H1 (cell line): Measurements from ENCODE around the gene BTF3L4. TPM values are rescaled to one million over a fixed set of nuclear protein-coding genes. Genes with fewer than 3 reads are reported as not detected.

ENCODE experiments used
- CTCF ChIA-PET: fragments of 300-600 bp; sonication (Branson Sonifier 250); formaldehyde crosslinking; loops from one replicate; lab custom pipeline; 2021; ENCODE audit not compliant: partially characterized antibody; lab: Charles Lee
- POLR2A ChIA-PET: fragments of 300-600 bp; sonication (Branson Sonifier 250); formaldehyde crosslinking; loops from one replicate; lab custom pipeline; 2021; ENCODE audit warnings: inconsistent platforms; ENCODE audit not compliant: partially characterized antibody; lab: Charles Lee
- DNase-seq, 2 experiments: peaks; one replicate each; pipeline versions ENCODE4 v3.0.0 to v3.0.0-alpha.2; 2010 to 2022; ENCODE audit warnings: low spot score in 2 of 2, low read depth in 1 of 2, mixed read lengths in 1 of 2
- FAIRE-seq: peaks from 2 replicates; lab custom pipeline; 2011; peaks lifted over from hg19 to GRCh38; lab: Jason Lieb, UNC
- H2AFZ ChIP-seq: 2 replicates; pipeline ENCODE4 v1.8.1; 2012; ENCODE audit warnings: low read length, inconsistent platforms
- H2AK5ac ChIP-seq: 2 replicates; pipeline ENCODE4 v1.6.1; 2013; ENCODE audit warnings: low read depth, low read length
- H2BK120ac ChIP-seq: replicated peaks from 2 replicates; pipeline ENCODE3; 2013; ENCODE audit warnings: low read depth, low read length, inconsistent platforms
- H2BK12ac ChIP-seq: 2 replicates; pipeline ENCODE4 v1.6.1; 2013; ENCODE audit warnings: low read depth, low read length
- H2BK15ac ChIP-seq: 2 replicates; pipeline ENCODE4 v1.6.1; 2013; ENCODE audit warnings: low read length
- H2BK20ac ChIP-seq: 2 replicates; pipeline ENCODE4 v1.6.1; 2013; ENCODE audit warnings: low read length
- H2BK5ac ChIP-seq: 2 replicates; pipeline ENCODE4 v1.6.1; 2013; ENCODE audit warnings: low read depth, low read length
- H3K14ac ChIP-seq: 2 replicates; pipeline ENCODE4 v1.6.1; 2013; ENCODE audit warnings: inconsistent platforms; ENCODE audit not compliant: insufficient read length
- H3K18ac ChIP-seq: 2 replicates; pipeline ENCODE4 v1.6.1; 2013; ENCODE audit warnings: low read length; ENCODE audit errors: extremely low read depth
- H3K23ac ChIP-seq: 2 replicates; pipeline ENCODE4 v1.6.1; 2013; ENCODE audit warnings: inconsistent platforms; ENCODE audit not compliant: insufficient read length
- H3K23me2 ChIP-seq: 2 replicates; pipeline ENCODE4 v1.6.1; 2013; ENCODE audit warnings: low read depth, low read length
- H3K27ac ChIP-seq: 2 replicates; pipeline ENCODE4 v1.6.1; 2011; ENCODE audit warnings: low read depth, low read length, inconsistent platforms
- H3K27me3 ChIP-seq, 4 experiments: replicated peaks in 1 of 4; 1 replicate in 1 of 4; 2 replicates in 3 of 4; pipeline versions ENCODE4 v1.6.1 to v1.8.1; 2011 to 2013; ENCODE audit warnings: low read length in 3 of 4, mild to moderate bottlenecking in 3 of 4, inconsistent platforms in 2 of 4, mixed read lengths in 2 of 4, moderate library complexity in 1 of 4; ENCODE audit not compliant: control insufficient read depth in 3 of 4, insufficient read depth in 3 of 4; ENCODE audit errors: extremely low read depth in 1 of 4
- H3K36me3 ChIP-seq, 4 experiments: 2 replicates each; pipeline versions ENCODE4 v1.6.1 to v1.8.1; 2011 to 2013; ENCODE audit warnings: mild to moderate bottlenecking in 4 of 4, low read length in 3 of 4, moderate library complexity in 2 of 4, control low read depth in 1 of 4, inconsistent platforms in 1 of 4; ENCODE audit not compliant: insufficient read depth in 4 of 4, control insufficient read depth in 2 of 4
- H3K4ac ChIP-seq: replicated peaks from 2 replicates; pipeline ENCODE3; 2013; ENCODE audit warnings: low read length, low read depth, mixed read lengths, inconsistent platforms; ENCODE audit not compliant: insufficient read length
- H3K4me1 ChIP-seq, 4 experiments: replicated peaks in 1 of 4; 1 replicate in 1 of 4; 2 replicates in 3 of 4; pipeline versions ENCODE4 v1.6.1 to v1.8.1; 2011 to 2013; ENCODE audit warnings: low read length in 3 of 4, inconsistent platforms in 2 of 4, mixed read lengths in 1 of 4; ENCODE audit not compliant: insufficient read depth in 4 of 4, control insufficient read depth in 3 of 4
- H3K4me2 ChIP-seq, 2 experiments: 2 replicates each; pipeline versions ENCODE4 v1.6.1 to v1.8.1; 2011 to 2013; ENCODE audit warnings: low read depth in 2 of 2, low read length in 2 of 2, control low read depth in 1 of 2, inconsistent platforms in 1 of 2, mild to moderate bottlenecking in 1 of 2; ENCODE audit not compliant: insufficient read depth in 1 of 2
- H3K4me3 ChIP-seq, 4 experiments: fragments of 200-600, 300-600 bp in 1 of 4; sonication (generic), shearing (Covaris generic), sonication (Bioruptor Twin) in 1 of 4; 2 replicates each; pipeline versions ENCODE4 v1.5.1 to v1.8.1; 2011 to 2016; ENCODE audit warnings: low read length in 4 of 4, low read depth in 3 of 4, control low read depth in 2 of 4, inconsistent platforms in 2 of 4, mild to moderate bottlenecking in 2 of 4, mixed read lengths in 1 of 4, moderate library complexity in 1 of 4; ENCODE audit not compliant: insufficient read depth in 2 of 4; ENCODE audit errors: extremely low read depth in 1 of 4
- H3K56ac ChIP-seq: replicated peaks from 2 replicates; pipeline ENCODE3; 2013; ENCODE audit warnings: low read depth, mild to moderate bottlenecking, mixed read lengths, low read length, inconsistent platforms; ENCODE audit not compliant: insufficient read length
- H3K79me1 ChIP-seq: 2 replicates; pipeline ENCODE4 v1.6.1; 2013; ENCODE audit warnings: low read depth, low read length, control low read depth
- H3K79me2 ChIP-seq, 2 experiments: 2 replicates each; pipeline versions ENCODE4 v1.6.1 to v1.8.1; 2012 to 2013; ENCODE audit warnings: low read length in 2 of 2, mild to moderate bottlenecking in 2 of 2, inconsistent platforms in 1 of 2; ENCODE audit not compliant: insufficient read depth in 2 of 2, control insufficient read depth in 1 of 2
- H3K9ac ChIP-seq, 4 experiments: replicated peaks in 1 of 4; 1 replicate in 1 of 4; 2 replicates in 3 of 4; pipeline versions ENCODE4 v1.6.1 to v1.8.1; 2011 to 2013; ENCODE audit warnings: low read depth in 3 of 4, low read length in 3 of 4, control low read depth in 2 of 4, mild to moderate bottlenecking in 2 of 4, moderate library complexity in 2 of 4, inconsistent platforms in 1 of 4; ENCODE audit errors: extremely low read depth in 1 of 4
- H3K9me3 ChIP-seq, 2 experiments: 2 replicates each; pipeline versions ENCODE4 v1.6.1 to v1.8.1; 2012 to 2013; ENCODE audit warnings: mild to moderate bottlenecking in 2 of 2, moderate library complexity in 2 of 2, control low read depth in 1 of 2, inconsistent platforms in 1 of 2, low read depth in 1 of 2, low read length in 1 of 2, mixed read lengths in 1 of 2; ENCODE audit not compliant: insufficient read depth in 2 of 2
- H4K20me1 ChIP-seq, 2 experiments: replicated peaks in 1 of 2; 2 replicates each; pipeline versions ENCODE3 to v1.8.1; 2011 to 2013; ENCODE audit warnings: inconsistent platforms in 2 of 2, low read length in 2 of 2, mild to moderate bottlenecking in 1 of 2; ENCODE audit not compliant: insufficient read depth in 2 of 2, control insufficient read depth in 1 of 2
- H4K5ac ChIP-seq: 2 replicates; pipeline ENCODE4 v1.6.1; 2013; ENCODE audit warnings: low read length, low read depth, mixed read lengths, inconsistent platforms; ENCODE audit not compliant: insufficient read length
- H4K8ac ChIP-seq: 2 replicates; pipeline ENCODE4 v1.8.0; 2013; ENCODE audit warnings: mild to moderate bottlenecking, moderate library complexity, low read length, inconsistent platforms; ENCODE audit not compliant: insufficient read depth; ENCODE audit errors: extremely low read depth
- H4K91ac ChIP-seq: replicated peaks from 2 replicates; pipeline ENCODE3; 2013; ENCODE audit warnings: low read length, mixed read lengths, inconsistent platforms; ENCODE audit not compliant: insufficient read length
- HDAC2 ChIP-seq, 2 experiments: fragments of 300-600 bp in 1 of 2; sonication (generic) in 1 of 2; IDR thresholded peaks; 2 replicates each; pipeline ENCODE4 v1.6.1; 2011 to 2012; ENCODE audit warnings: low read depth in 2 of 2, low read length in 2 of 2, mild to moderate bottlenecking in 2 of 2, moderate library complexity in 2 of 2, borderline replicate concordance in 1 of 2, inconsistent platforms in 1 of 2
- TCF12 ChIP-seq: IDR thresholded peaks from 2 replicates; pipeline ENCODE4 v1.6.1; 2011; ENCODE audit warnings: low read depth, mild to moderate bottlenecking, low read length
- TEAD4 ChIP-seq: IDR thresholded peaks from 2 replicates; pipeline ENCODE4 v1.6.1; 2012; ENCODE audit warnings: low read depth, low read length, inconsistent platforms, mixed read lengths
- WGBS, 2 experiments: shearing (Covaris generic) in 1 of 2; methylation state at CpG; one replicate each; pipeline versions ENCODE4 v1.1.6 to v1.1.7; 2013 to 2015; ENCODE audit warnings: low lambda C conversion rate in 2 of 2, mixed read lengths in 2 of 2, inconsistent platforms in 1 of 2, low coverage in 1 of 2, missing lambda C conversion rate in 1 of 2; ENCODE audit not compliant: insufficient replicate concordance in 2 of 2, insufficient coverage in 1 of 2, insufficient read length in 1 of 2; ENCODE audit errors: extremely low coverage in 1 of 2, missing lambda C conversion rate in 1 of 2; 5-methylcytosine and 5-hydroxymethylcytosine counted together
- polyA plus RNA-seq, 7 experiments: library from polyadenylated mRNA; depleted of rRNA in 3 of 7; stranded (reverse) in 5 of 7; unstranded in 2 of 7; fragments of >200 nt in 5 of 7; fragments of 200-250 nt in 2 of 7; gene quantifications; 1 replicate in 5 of 7; 2 replicates in 1 of 7; 4 replicates in 1 of 7; pipeline versions ENCODE4 v1.2.1 to v1.2.3, GENCODE V29; 2011 to 2013; ENCODE audit warnings: missing spikeins in 2 of 7, mixed read lengths in 2 of 7
- total RNA-seq: library from RNA; stranded (reverse); fragmentation: NEBNext Ultra II Directional; extraction: Animal tissue kit (Norgen Biotek cat#: 25700); gene quantifications from 2 replicates; pipeline ENCODE4 v1.2.1, GENCODE V29; 2021

Gene BTF3L4
- total and polyA plus RNA-seq, 2 of the 8 experiments (the other 6 are each of a cell fraction or from before 2014, with no cell fraction given) = 76.1 to 98.3 TPM

- Histone ChIP-seq H3K9me3 (no peaks in the 10 kb centered on the region), H3K4me1 (peaks cover 0 to 7% (median 2%) of the 10 kb centered on the region in 4 experiments; a peak in 3 of 7 replicates), H3K23me2 (peaks cover 11% of the 10 kb centered on the region; the same call in 1 of the 2 replicates), H3K79me2 (peaks cover 17 to 72% of the 10 kb centered on the region in 2 experiments), H2BK5ac (no peak overlapping the region), H4K5ac (no peak overlapping the region), H3K9ac (peak overlapping the region; percentile 83 to 97 (median 90); a peak in 5 of 7 replicates), H3K4me2 (peak overlapping the region; percentile 79 to 96), H4K20me1 (peaks cover 0 to 6% of the 10 kb centered on the region in 2 experiments), H4K8ac (no peak overlapping the region), H3K27ac (peak overlapping the region; percentile 93), H3K27me3 (no peaks in the 10 kb centered on the region), H2AFZ (no peak overlapping the region), H3K79me1 (peaks cover 2% of the 10 kb centered on the region), H3K18ac (no peak overlapping the region), H3K36me3 (peaks cover 8 to 31% (median 22%) of the 10 kb centered on the region in 4 experiments)
- FAIRE-seq (no peak), DNase-seq (no peak)
- TF ChIP-seq TCF12 (no peak), HDAC2 (IDR thresholded peaks at IDR 0.05; ENCODE audit: borderline replicate concordance in 1 of 2, low read depth in 2 of 2, low read length in 2 of 2) (no peak), TEAD4 (no peak)
- TF ChIP-seq, all 59 proteins: peak for 0
- Histone ChIP-seq H2AK5ac (no peak overlapping the region), H2BK120ac (no peak overlapping the region), H2BK20ac (no peak overlapping the region), H2BK15ac (no peak overlapping the region), H3K23ac (no peak overlapping the region), H2BK12ac (no peak overlapping the region), H3K56ac (no peak overlapping the region), H3K4ac (no peak overlapping the region), H3K14ac (no peak overlapping the region), H3K4me3 (peak overlapping the region; percentile 87 to 98 (median 92)), H4K91ac (no peak overlapping the region)
- CTCF ChIA-PET = interaction anchor here (1.4 kb wide), 1 partner anchor 292 kb away, joined by 3 read pairs; no protein-coding TSS in a partner anchor
- POLR2A ChIA-PET = interaction anchor here (1.2 to 5.4 kb wide), 4 partner anchors 9 to 85 kb away, joined by 3 to 61 read pairs (median 31); partner anchors contain the start of gene KTI12
- WGBS, 2 experiments = 38% methylated on average over 1 of the region's 1 CpG; no CpG with 5 or more reads in 1 of the 2 experiments
Observed at GRCh38 chr1:52057255-52057654, 1.2 kb downstream of the BTF3L4 start.
